Measurements from ENCODE around the gene DNASE1L2. TPM values are rescaled to one million over a fixed set of nuclear protein-coding genes. Genes with fewer than 3 reads are reported as not detected.

Gene DNASE1L2
- total and polyA plus RNA-seq, 4 donors: 0.13 to 0.67 (median 0.28) TPM

GRCh38 chr16:2275476-2276367 lies 39.5 kb downstream of the DNASE1L2 start:
- Histone ChIP-seq H3K4me3 (ENCODE audit: low read depth in 1 of 3, low read length in 3 of 3) (no peak overlapping the region), H3K9ac (ENCODE audit: low read depth in 1 of 2, low read length in 2 of 2) (no peak overlapping the region), H3K9me3 (ENCODE audit: control insufficient read depth in 4 of 4, low read length in 3 of 4) (no peaks in the 10 kb centered on the region), H3K27me3 (ENCODE audit: control insufficient read depth in 4 of 4, insufficient read depth in 4 of 4, low read length in 3 of 4) (no peaks in the 10 kb centered on the region), H3K4me1 (ENCODE audit: control insufficient read depth in 4 of 4, insufficient read depth in 4 of 4, low read length in 3 of 4) (no peaks in the 10 kb centered on the region), H3K36me3 (ENCODE audit: control insufficient read depth in 4 of 4, insufficient read depth in 3 of 4, low read depth in 1 of 4, low read length in 3 of 4) (no peaks in the 10 kb centered on the region), H3K27ac (ENCODE audit: low read depth in 1 of 2, low read length in 2 of 2) (no peak overlapping the region)
- DNase-seq (ENCODE audit: low spot score): no peak
- WGBS: 74% methylated on average over 30 of the region's 30 CpGs
- TF ChIP-seq, protein P1, sequence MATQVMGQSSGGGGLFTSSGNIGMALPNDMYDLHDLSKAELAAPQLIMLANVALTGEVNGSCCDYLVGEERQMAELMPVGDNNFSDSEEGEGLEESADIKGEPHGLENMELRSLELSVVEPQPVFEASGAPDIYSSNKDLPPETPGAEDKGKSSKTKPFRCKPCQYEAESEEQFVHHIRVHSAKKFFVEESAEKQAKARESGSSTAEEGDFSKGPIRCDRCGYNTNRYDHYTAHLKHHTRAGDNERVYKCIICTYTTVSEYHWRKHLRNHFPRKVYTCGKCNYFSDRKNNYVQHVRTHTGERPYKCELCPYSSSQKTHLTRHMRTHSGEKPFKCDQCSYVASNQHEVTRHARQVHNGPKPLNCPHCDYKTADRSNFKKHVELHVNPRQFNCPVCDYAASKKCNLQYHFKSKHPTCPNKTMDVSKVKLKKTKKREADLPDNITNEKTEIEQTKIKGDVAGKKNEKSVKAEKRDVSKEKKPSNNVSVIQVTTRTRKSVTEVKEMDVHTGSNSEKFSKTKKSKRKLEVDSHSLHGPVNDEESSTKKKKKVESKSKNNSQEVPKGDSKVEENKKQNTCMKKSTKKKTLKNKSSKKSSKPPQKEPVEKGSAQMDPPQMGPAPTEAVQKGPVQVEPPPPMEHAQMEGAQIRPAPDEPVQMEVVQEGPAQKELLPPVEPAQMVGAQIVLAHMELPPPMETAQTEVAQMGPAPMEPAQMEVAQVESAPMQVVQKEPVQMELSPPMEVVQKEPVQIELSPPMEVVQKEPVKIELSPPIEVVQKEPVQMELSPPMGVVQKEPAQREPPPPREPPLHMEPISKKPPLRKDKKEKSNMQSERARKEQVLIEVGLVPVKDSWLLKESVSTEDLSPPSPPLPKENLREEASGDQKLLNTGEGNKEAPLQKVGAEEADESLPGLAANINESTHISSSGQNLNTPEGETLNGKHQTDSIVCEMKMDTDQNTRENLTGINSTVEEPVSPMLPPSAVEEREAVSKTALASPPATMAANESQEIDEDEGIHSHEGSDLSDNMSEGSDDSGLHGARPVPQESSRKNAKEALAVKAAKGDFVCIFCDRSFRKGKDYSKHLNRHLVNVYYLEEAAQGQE (IDR thresholded peaks at IDR 0.05): no peak
- no peak for TF ChIP-seq SP1 (IDR thresholded peaks at IDR 0.05)
- no peak for TF ChIP-seq FOXA2 (IDR thresholded peaks at IDR 0.05)

GRCh38 chr16:2276368-2277195 lies 40.3 kb downstream of the DNASE1L2 start:
- H3K9me3 ChIP-seq (ENCODE audit: control insufficient read depth in 4 of 4, low read length in 3 of 4): no peaks in the 10 kb centered on the region
- 72% methylated on average over 26 of the region's 26 CpGs for WGBS
- TF ChIP-seq JUND (IDR thresholded peaks at IDR 0.05) (no peak), NR2F2 (IDR thresholded peaks at IDR 0.05) (no peak), HNF4A (conservative IDR thresholded peaks at IDR 0.05) (no peak), EGR1 (IDR thresholded peaks at IDR 0.05; ENCODE audit: low read depth in 2 of 2) (no peak), GABPA (IDR thresholded peaks at IDR 0.05 in 1 of 2, conservative IDR thresholded peaks at IDR 0.05 in 1 of 2) (no peak), SP1 (IDR thresholded peaks at IDR 0.05) (no peak), CTCF (IDR thresholded peaks at IDR 0.05; ENCODE audit: low read depth, low read length, missing input control) (no peak), TAF1 (conservative IDR thresholded peaks at IDR 0.05) (no peak), RAD21 (IDR thresholded peaks at IDR 0.05) (no peak), FOXA2 (IDR thresholded peaks at IDR 0.05) (no peak), HNF4G (IDR thresholded peaks at IDR 0.05) (no peak)
- TF ChIP-seq, protein P2, sequence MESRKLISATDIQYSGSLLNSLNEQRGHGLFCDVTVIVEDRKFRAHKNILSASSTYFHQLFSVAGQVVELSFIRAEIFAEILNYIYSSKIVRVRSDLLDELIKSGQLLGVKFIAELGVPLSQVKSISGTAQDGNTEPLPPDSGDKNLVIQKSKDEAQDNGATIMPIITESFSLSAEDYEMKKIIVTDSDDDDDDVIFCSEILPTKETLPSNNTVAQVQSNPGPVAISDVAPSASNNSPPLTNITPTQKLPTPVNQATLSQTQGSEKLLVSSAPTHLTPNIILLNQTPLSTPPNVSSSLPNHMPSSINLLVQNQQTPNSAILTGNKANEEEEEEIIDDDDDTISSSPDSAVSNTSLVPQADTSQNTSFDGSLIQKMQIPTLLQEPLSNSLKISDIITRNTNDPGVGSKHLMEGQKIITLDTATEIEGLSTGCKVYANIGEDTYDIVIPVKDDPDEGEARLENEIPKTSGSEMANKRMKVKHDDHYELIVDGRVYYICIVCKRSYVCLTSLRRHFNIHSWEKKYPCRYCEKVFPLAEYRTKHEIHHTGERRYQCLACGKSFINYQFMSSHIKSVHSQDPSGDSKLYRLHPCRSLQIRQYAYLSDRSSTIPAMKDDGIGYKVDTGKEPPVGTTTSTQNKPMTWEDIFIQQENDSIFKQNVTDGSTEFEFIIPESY (IDR thresholded peaks at IDR 0.05): no peak
- TF ChIP-seq, protein P3, sequence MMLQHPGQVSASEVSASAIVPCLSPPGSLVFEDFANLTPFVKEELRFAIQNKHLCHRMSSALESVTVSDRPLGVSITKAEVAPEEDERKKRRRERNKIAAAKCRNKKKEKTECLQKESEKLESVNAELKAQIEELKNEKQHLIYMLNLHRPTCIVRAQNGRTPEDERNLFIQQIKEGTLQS (IDR thresholded peaks at IDR 0.05): no peak
- no peaks in the 10 kb centered on the region for H3K4me1 ChIP-seq (ENCODE audit: control insufficient read depth in 4 of 4, insufficient read depth in 4 of 4, low read length in 3 of 4)
- H3K4me3 ChIP-seq (ENCODE audit: low read depth in 1 of 3, low read length in 3 of 3): no peak overlapping the region
- H3K27me3 ChIP-seq (ENCODE audit: control insufficient read depth in 4 of 4, insufficient read depth in 4 of 4, low read length in 3 of 4): no peaks in the 10 kb centered on the region
- no peak overlapping the region for H3K27ac ChIP-seq (ENCODE audit: low read depth in 1 of 2, low read length in 2 of 2)
- no peak for DNase-seq (ENCODE audit: low spot score)
- no peak overlapping the region for H3K9ac ChIP-seq (ENCODE audit: low read depth in 1 of 2, low read length in 2 of 2)
- no peaks in the 10 kb centered on the region for H3K36me3 ChIP-seq (ENCODE audit: control insufficient read depth in 4 of 4, insufficient read depth in 3 of 4, low read depth in 1 of 4, low read length in 3 of 4)

All from liver (tissue), 9 donors.